SK-N-SH (cell line): ENCODE measurements around the gene ANKRD60. TPM values are rescaled to one million over a fixed set of nuclear protein-coding genes. Genes with fewer than 3 reads are reported as not detected.

Source experiments
- CTCF ChIA-PET: fragments of 300-600, 350-600 bp; formaldehyde crosslinking; extraction: SDS; loops from one replicate; lab custom pipeline; 2021; lab: Yijun Ruan, JAX
- POLR2A ChIA-PET: fragments of 350-600 bp; sonication (Branson Sonifier 250); formaldehyde crosslinking; extraction: SDS; loops from one replicate; lab custom pipeline; 2020; ENCODE audit warnings: antibody characterized with exemption, inconsistent platforms; lab: Yijun Ruan, JAX
- DNase-seq: peaks from one replicate; pipeline ENCODE4 v3.0.0; 2012
- H2AFZ ChIP-seq: fragments of 200-600 bp; sonication (generic); 2 replicates; pipeline ENCODE4 v1.8.1; 2016; ENCODE audit warnings: antibody characterized with exemption, mild to moderate bottlenecking, low read depth
- H3F3A ChIP-seq: fragments of 200-600 bp; sonication (generic); replicated peaks from 2 replicates; pipeline ENCODE3; 2016; ENCODE audit warnings: antibody characterized with exemption, mild to moderate bottlenecking; ENCODE audit not compliant: insufficient read depth
- H3K27ac ChIP-seq, 2 experiments: fragments of 200-500 bp in 1 of 2; fragments of 200-600 bp in 1 of 2; sonication (Bioruptor generic) in 1 of 2; sonication (generic), shearing (Covaris generic) in 1 of 2; 2 replicates each; pipeline versions ENCODE4 v1.5.1 to v1.6.1; 2014 to 2016; ENCODE audit warnings: low read depth in 2 of 2, inconsistent platforms in 1 of 2, low read length in 1 of 2, mild to moderate bottlenecking in 1 of 2, mixed read lengths in 1 of 2
- H3K27me3 ChIP-seq: fragments of 200-600 bp; sonication (generic), shearing (Covaris generic); 2 replicates; pipeline ENCODE4 v1.6.1; 2016; ENCODE audit warnings: mixed run types; ENCODE audit not compliant: insufficient read depth
- H3K36me3 ChIP-seq, 2 experiments: fragments of 200-500 bp in 1 of 2; fragments of 200-600 bp in 1 of 2; sonication (Bioruptor generic) in 1 of 2; sonication (generic) in 1 of 2; replicated peaks in 1 of 2; 2 replicates each; pipeline versions ENCODE3 to v1.5.1; 2014 to 2016; ENCODE audit warnings: low read length in 1 of 2, mild to moderate bottlenecking in 1 of 2; ENCODE audit not compliant: insufficient read depth in 2 of 2, control insufficient read depth in 1 of 2
- H3K4me1 ChIP-seq, 2 experiments: fragments of 200-500 bp in 1 of 2; fragments of 200-600 bp in 1 of 2; sonication (Bioruptor generic) in 1 of 2; sonication (generic), shearing (Covaris generic) in 1 of 2; 2 replicates each; pipeline versions ENCODE4 v1.5.1 to v1.6.1; 2014 to 2016; ENCODE audit warnings: low read depth in 1 of 2, low read length in 1 of 2, mixed run types in 1 of 2; ENCODE audit not compliant: insufficient read depth in 2 of 2, control insufficient read depth in 1 of 2
- H3K4me2 ChIP-seq: fragments of 200-600 bp; sonication (generic), shearing (Covaris generic); 2 replicates; pipeline ENCODE4 v1.6.1; 2017; ENCODE audit warnings: mixed run types
- H3K4me3 ChIP-seq, 2 experiments: fragments of 200-500 bp in 1 of 2; fragments of 200-600 bp in 1 of 2; sonication (Bioruptor generic) in 1 of 2; sonication (generic), shearing (Covaris generic) in 1 of 2; 2 replicates each; pipeline versions ENCODE4 v1.5.1 to v1.8.1; 2014 to 2016; ENCODE audit warnings: low read depth in 2 of 2, inconsistent platforms in 1 of 2, low read length in 1 of 2, mild to moderate bottlenecking in 1 of 2, mixed read lengths in 1 of 2, moderate library complexity in 1 of 2
- H3K79me2 ChIP-seq: fragments of 200-600 bp; sonication (generic); 2 replicates; pipeline ENCODE4 v1.8.1; 2017; ENCODE audit warnings: mild to moderate bottlenecking; ENCODE audit not compliant: insufficient read depth
- H3K9ac ChIP-seq: fragments of 200-600 bp; sonication (generic); 2 replicates; pipeline ENCODE4 v1.6.1; 2017; ENCODE audit warnings: mixed run types
- H3K9me2 ChIP-seq: fragments of 200-600 bp; sonication (generic); 2 replicates; pipeline ENCODE4 v1.6.1; 2017; ENCODE audit warnings: mixed run types
- H3K9me3 ChIP-seq: fragments of 200-600 bp; sonication (generic); 2 replicates; pipeline ENCODE4 v1.6.1; 2017; ENCODE audit warnings: mixed run types, mild to moderate bottlenecking, moderate library complexity
- H4K20me1 ChIP-seq: fragments of 200-600 bp; sonication (generic); 2 replicates; pipeline ENCODE4 v1.6.1; 2017; ENCODE audit warnings: mild to moderate bottlenecking, mixed run types; ENCODE audit not compliant: insufficient read depth
- ELF1 ChIP-seq: IDR thresholded peaks from 2 replicates; pipeline ENCODE4 v1.4.0; 2012
- EZH2phosphoT487 ChIP-seq: fragments of 200-600 bp; sonication (generic); IDR thresholded peaks from 2 replicates; pipeline ENCODE4 v1.6.1; 2017; ENCODE audit warnings: low read depth, mixed run types, mild to moderate bottlenecking, antibody characterized with exemption, moderate library complexity, borderline replicate concordance
- FOXJ3 ChIP-seq: sonication (generic); formaldehyde crosslinking; IDR thresholded peaks from 2 replicates; pipeline ENCODE4 v1.5.1; 2020; ENCODE audit warnings: mild to moderate bottlenecking, missing genetic modification reagents
- GATA2 ChIP-seq: sonication (generic); formaldehyde crosslinking; IDR thresholded peaks from 2 replicates; pipeline ENCODE4 v1.5.0; 2020; ENCODE audit warnings: mild to moderate bottlenecking, missing genetic modification reagents
- MXI1 ChIP-seq: IDR thresholded peaks from 2 replicates; pipeline ENCODE4 v1.6.1; 2012; ENCODE audit warnings: mild to moderate bottlenecking, low read depth, low read length, improper control_type of control experiment
- RFX5 ChIP-seq: IDR thresholded peaks from 2 replicates; pipeline ENCODE4 v1.6.1; 2012; ENCODE audit warnings: mild to moderate bottlenecking, improper control_type of control experiment, low read length
- SIN3A ChIP-seq: IDR thresholded peaks from 2 replicates; pipeline ENCODE4 v1.6.1; 2012; ENCODE audit warnings: low read depth, mild to moderate bottlenecking, low read length, moderate library complexity, borderline replicate concordance
- TAF1 ChIP-seq: IDR thresholded peaks from 2 replicates; pipeline ENCODE4 v1.6.1; 2012; ENCODE audit warnings: low read depth, mild to moderate bottlenecking, low read length, moderate library complexity, borderline replicate concordance
- TCF12 ChIP-seq: IDR thresholded peaks from 2 replicates; pipeline ENCODE4 v1.4.0; 2012
- TEAD4 ChIP-seq: IDR thresholded peaks from 2 replicates; pipeline ENCODE4 v1.4.0; 2012; ENCODE audit warnings: mild to moderate bottlenecking, borderline replicate concordance; ENCODE audit not compliant: insufficient read depth
- YY1 ChIP-seq: IDR thresholded peaks from 2 replicates; pipeline ENCODE4 v1.4.0; 2012; ENCODE audit warnings: low read depth, mild to moderate bottlenecking
- WGBS: methylation state at CpG from one replicate; pipeline ENCODE4 v1.1.6; 2017; ENCODE audit warnings: low lambda C conversion rate; 5-methylcytosine and 5-hydroxymethylcytosine counted together
- polyA plus RNA-seq, 3 experiments: library from polyadenylated mRNA; depleted of rRNA; stranded (reverse); fragments of >200 nt; gene quantifications; 2 replicates each; pipeline ENCODE4 v1.2.3, GENCODE V29; 2012
- TF ChIP-seq, protein P1 (sequence below): IDR thresholded peaks from 2 replicates; pipeline ENCODE4 v1.6.1; 2012; ENCODE audit warnings: mild to moderate bottlenecking, low read depth, low read length, moderate library complexity
- TF ChIP-seq, protein P2 (sequence below): IDR thresholded peaks from 2 replicates; pipeline ENCODE4 v1.4.0; 2012; ENCODE audit warnings: low read depth
- TF ChIP-seq, protein P3 (sequence below): fragments of 150-350 bp; IDR thresholded peaks from 2 replicates; pipeline ENCODE4 v1.6.1; 2017; ENCODE audit warnings: antibody characterized with exemption, low read length, low read depth, borderline replicate concordance
- TF ChIP-seq, protein P4 (sequence below): fragments of 200-600 bp; sonication (generic); IDR thresholded peaks from 2 replicates; pipeline ENCODE4 v1.6.1; 2017; ENCODE audit warnings: antibody characterized with exemption, mild to moderate bottlenecking, moderate library complexity
- TF ChIP-seq, protein P5 (sequence below): IDR thresholded peaks from 2 replicates; pipeline ENCODE4 v1.4.0; 2012; ENCODE audit warnings: low read depth, borderline replicate concordance

Gene ANKRD60
- polyA plus RNA-seq, 1 of the 3 experiments (the other 2 are of a cell fraction) = not detected

DNA sequence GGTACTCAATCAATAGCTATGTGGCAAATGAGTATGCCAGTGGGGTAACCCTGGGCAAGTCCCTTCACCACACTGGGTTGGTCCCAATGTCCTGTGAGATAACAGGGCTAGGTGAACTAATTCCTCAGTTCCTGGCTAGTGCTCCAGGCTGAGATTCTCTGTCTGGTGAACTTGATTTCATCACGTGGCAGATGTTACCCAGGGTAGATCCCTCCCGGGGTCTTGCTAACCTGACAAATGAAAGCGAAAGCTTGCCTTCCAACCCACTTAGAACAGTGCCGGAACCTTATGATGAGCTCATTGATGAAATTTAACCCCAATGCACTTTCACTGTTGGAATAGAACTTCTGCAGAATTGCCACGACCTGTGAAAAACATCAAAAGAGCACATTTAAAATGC is 6.6 kb upstream of the ANKRD60 start:
- Histone ChIP-seq H2AFZ (no peak overlapping the region), H3K9ac (no peak overlapping the region), H3K27ac (no peak overlapping the region), H3K79me2 (no peaks in the 10 kb centered on the region), H3K36me3 (peaks cover 16 to 18% of the 10 kb centered on the region in 2 experiments), H3K9me3 (no peaks in the 10 kb centered on the region), H4K20me1 (no peaks in the 10 kb centered on the region)
- CTCF ChIA-PET = interaction anchor here (1.1 to 6.9 kb wide), 11 partner anchors 10 to 1262 kb away, joined by 3 to 87 read pairs (median 4); partner anchors contain the start of genes GNAS and STX16
- 96% methylated on average over 3 of the region's 5 CpGs for WGBS
- POLR2A ChIA-PET = interaction anchor here (1.1 kb wide), 1 partner anchor 416 kb away, joined by 4 read pairs; the partner anchor contains the start of gene STX16
- no peak for TF ChIP-seq RFX5
- TF ChIP-seq TEAD4 = no peak
- no peak for TF ChIP-seq GATA2 (CRISPR knock-in tag)
- no peak for TF ChIP-seq ELF1
- TF ChIP-seq, protein P1, sequence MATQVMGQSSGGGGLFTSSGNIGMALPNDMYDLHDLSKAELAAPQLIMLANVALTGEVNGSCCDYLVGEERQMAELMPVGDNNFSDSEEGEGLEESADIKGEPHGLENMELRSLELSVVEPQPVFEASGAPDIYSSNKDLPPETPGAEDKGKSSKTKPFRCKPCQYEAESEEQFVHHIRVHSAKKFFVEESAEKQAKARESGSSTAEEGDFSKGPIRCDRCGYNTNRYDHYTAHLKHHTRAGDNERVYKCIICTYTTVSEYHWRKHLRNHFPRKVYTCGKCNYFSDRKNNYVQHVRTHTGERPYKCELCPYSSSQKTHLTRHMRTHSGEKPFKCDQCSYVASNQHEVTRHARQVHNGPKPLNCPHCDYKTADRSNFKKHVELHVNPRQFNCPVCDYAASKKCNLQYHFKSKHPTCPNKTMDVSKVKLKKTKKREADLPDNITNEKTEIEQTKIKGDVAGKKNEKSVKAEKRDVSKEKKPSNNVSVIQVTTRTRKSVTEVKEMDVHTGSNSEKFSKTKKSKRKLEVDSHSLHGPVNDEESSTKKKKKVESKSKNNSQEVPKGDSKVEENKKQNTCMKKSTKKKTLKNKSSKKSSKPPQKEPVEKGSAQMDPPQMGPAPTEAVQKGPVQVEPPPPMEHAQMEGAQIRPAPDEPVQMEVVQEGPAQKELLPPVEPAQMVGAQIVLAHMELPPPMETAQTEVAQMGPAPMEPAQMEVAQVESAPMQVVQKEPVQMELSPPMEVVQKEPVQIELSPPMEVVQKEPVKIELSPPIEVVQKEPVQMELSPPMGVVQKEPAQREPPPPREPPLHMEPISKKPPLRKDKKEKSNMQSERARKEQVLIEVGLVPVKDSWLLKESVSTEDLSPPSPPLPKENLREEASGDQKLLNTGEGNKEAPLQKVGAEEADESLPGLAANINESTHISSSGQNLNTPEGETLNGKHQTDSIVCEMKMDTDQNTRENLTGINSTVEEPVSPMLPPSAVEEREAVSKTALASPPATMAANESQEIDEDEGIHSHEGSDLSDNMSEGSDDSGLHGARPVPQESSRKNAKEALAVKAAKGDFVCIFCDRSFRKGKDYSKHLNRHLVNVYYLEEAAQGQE = no peak
- TF ChIP-seq, protein P2, sequence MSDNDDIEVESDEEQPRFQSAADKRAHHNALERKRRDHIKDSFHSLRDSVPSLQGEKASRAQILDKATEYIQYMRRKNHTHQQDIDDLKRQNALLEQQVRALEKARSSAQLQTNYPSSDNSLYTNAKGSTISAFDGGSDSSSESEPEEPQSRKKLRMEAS = no peak
- TF ChIP-seq MXI1 = no peak
- TF ChIP-seq, protein P3, sequence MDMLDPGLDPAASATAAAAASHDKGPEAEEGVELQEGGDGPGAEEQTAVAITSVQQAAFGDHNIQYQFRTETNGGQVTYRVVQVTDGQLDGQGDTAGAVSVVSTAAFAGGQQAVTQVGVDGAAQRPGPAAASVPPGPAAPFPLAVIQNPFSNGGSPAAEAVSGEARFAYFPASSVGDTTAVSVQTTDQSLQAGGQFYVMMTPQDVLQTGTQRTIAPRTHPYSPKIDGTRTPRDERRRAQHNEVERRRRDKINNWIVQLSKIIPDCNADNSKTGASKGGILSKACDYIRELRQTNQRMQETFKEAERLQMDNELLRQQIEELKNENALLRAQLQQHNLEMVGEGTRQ = no peak
- TF ChIP-seq, protein P4, sequence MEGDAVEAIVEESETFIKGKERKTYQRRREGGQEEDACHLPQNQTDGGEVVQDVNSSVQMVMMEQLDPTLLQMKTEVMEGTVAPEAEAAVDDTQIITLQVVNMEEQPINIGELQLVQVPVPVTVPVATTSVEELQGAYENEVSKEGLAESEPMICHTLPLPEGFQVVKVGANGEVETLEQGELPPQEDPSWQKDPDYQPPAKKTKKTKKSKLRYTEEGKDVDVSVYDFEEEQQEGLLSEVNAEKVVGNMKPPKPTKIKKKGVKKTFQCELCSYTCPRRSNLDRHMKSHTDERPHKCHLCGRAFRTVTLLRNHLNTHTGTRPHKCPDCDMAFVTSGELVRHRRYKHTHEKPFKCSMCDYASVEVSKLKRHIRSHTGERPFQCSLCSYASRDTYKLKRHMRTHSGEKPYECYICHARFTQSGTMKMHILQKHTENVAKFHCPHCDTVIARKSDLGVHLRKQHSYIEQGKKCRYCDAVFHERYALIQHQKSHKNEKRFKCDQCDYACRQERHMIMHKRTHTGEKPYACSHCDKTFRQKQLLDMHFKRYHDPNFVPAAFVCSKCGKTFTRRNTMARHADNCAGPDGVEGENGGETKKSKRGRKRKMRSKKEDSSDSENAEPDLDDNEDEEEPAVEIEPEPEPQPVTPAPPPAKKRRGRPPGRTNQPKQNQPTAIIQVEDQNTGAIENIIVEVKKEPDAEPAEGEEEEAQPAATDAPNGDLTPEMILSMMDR = no peak
- TF ChIP-seq, protein P5, sequence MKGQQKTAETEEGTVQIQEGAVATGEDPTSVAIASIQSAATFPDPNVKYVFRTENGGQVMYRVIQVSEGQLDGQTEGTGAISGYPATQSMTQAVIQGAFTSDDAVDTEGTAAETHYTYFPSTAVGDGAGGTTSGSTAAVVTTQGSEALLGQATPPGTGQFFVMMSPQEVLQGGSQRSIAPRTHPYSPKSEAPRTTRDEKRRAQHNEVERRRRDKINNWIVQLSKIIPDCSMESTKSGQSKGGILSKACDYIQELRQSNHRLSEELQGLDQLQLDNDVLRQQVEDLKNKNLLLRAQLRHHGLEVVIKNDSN = no peak
- TF ChIP-seq TCF12 = no peak
- TF ChIP-seq FOXJ3 (CRISPR knock-in tag) = no peak
- no peak for TF ChIP-seq SIN3A
- no peak for TF ChIP-seq TAF1
- no peak for TF ChIP-seq YY1
- TF ChIP-seq EZH2phosphoT487 = no peak
- TF ChIP-seq, all 33 proteins: peak for 0
- Histone ChIP-seq H3K4me3 (no peak overlapping the region), H3K9me2 (no peaks in the 10 kb centered on the region), H3K27me3 (no peaks in the 10 kb centered on the region), H3K4me2 (no peak overlapping the region), H3K4me1 (peaks cover 12 to 15% of the 10 kb centered on the region in 2 experiments; a peak in 3 of 4 replicates), H3F3A (peaks cover 19% of the 10 kb centered on the region)
- DNase-seq = no peak
